NT2/D1 (cell line): ENCODE results near the gene SLC9A9.

Experiments
- SUZ12 ChIP-seq: IDR thresholded peaks from 2 replicates; pipeline ENCODE4 v1.6.1; 2011; ENCODE audit not compliant: insufficient read length, insufficient read depth; ENCODE audit errors: extremely low read depth
- ZNF274 ChIP-seq: IDR thresholded peaks from 2 replicates; pipeline ENCODE4 v1.6.1; 2011; ENCODE audit warnings: mild to moderate bottlenecking, low read depth, low read length

DNA sequence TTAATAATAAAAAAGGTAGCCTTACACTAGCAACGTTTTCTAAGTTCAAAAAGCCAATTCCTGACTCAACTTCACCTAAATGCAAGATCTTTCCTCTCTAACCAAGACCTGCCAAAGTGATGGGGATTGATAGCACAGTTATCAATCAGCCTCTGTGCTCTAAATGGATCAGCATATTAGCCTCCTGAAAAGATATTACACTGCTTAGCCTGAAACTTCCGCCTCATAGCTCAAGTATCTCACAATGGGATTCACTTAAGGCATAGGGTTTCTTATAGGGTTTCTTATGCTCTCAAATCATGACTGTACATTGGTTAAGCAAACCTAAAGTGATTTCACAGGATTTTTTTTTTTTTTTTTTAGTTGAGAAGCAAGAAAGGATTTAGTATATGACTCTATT, 436 bp upstream of the SLC9A9 start:
- TF ChIP-seq ZNF274 (no peak), SUZ12 (no peak)
